Loucy (cell line): Measurements from ENCODE around the gene GSE1.

Experiments used
- EZH2phosphoT487 ChIP-seq: fragments of 200-600 bp; IDR thresholded peaks from 2 replicates; pipeline ENCODE4 v1.6.1; 2018; ENCODE audit warnings: antibody characterized with exemption, mild to moderate bottlenecking, moderate library complexity, borderline replicate concordance
- TF ChIP-seq, protein P1 (sequence below): fragments of 200-600 bp; sonication (generic); conservative IDR thresholded peaks from 2 replicates; pipeline ENCODE4 v1.5.1; 2014; ENCODE audit warnings: mild to moderate bottlenecking, antibody characterized with exemption, low read length

DNA sequence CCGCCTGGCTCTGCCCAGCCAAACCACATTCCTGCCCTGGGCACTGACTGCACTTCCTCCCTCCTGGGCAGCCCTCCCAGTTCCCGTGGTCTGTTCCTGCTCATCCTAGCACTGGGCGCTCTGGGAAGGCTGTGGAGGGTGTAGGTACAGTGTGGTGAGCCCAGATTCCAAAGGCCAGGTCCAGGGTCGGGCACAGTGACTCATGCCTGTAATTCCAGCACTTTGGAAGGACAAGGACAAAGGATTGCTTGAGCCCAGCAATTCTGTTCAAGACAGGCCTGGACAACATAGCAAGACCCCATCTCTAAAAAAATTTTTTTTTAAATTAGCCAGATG is 107.1 kb downstream of the GSE1 start:
- TF ChIP-seq, protein P1, sequence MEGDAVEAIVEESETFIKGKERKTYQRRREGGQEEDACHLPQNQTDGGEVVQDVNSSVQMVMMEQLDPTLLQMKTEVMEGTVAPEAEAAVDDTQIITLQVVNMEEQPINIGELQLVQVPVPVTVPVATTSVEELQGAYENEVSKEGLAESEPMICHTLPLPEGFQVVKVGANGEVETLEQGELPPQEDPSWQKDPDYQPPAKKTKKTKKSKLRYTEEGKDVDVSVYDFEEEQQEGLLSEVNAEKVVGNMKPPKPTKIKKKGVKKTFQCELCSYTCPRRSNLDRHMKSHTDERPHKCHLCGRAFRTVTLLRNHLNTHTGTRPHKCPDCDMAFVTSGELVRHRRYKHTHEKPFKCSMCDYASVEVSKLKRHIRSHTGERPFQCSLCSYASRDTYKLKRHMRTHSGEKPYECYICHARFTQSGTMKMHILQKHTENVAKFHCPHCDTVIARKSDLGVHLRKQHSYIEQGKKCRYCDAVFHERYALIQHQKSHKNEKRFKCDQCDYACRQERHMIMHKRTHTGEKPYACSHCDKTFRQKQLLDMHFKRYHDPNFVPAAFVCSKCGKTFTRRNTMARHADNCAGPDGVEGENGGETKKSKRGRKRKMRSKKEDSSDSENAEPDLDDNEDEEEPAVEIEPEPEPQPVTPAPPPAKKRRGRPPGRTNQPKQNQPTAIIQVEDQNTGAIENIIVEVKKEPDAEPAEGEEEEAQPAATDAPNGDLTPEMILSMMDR = no peak
- no peak for TF ChIP-seq EZH2phosphoT487
